Colonic mucosa (tissue), 4 donors: ENCODE measurements around the gene IQGAP2. TPM values are rescaled to one million over a fixed set of nuclear protein-coding genes. Genes with fewer than 3 reads are reported as not detected.

Experiments used
- DNase-seq: peaks from one replicate; pipeline ENCODE4 v3.0.0-alpha.2; 2020
- H3K27ac ChIP-seq: fragments of 200-600 bp; one replicate; pipeline ENCODE4 v1.8.0; 2021
- H3K27me3 ChIP-seq: fragments of 200-600 bp; one replicate; pipeline ENCODE4 v1.8.0; 2021
- H3K36me3 ChIP-seq: fragments of 200-600 bp; one replicate; pipeline ENCODE4 v1.8.0; 2021
- H3K4me1 ChIP-seq: fragments of 200-600 bp; one replicate; pipeline ENCODE4 v1.8.0; 2021; ENCODE audit warnings: mild to moderate bottlenecking
- H3K4me3 ChIP-seq: fragments of 200-600 bp; one replicate; pipeline ENCODE4 v1.8.0; 2021
- H3K9ac ChIP-seq, 2 donors: one replicate each; pipeline ENCODE4 v1.7.0; 2013; ENCODE audit warnings: control low read depth in 2 of 2, low read depth in 2 of 2, low read length in 2 of 2
- H3K9me3 ChIP-seq: fragments of 200-600 bp; one replicate; pipeline ENCODE4 v1.8.0; 2021
- intact Hi-C: fragments of 100-400 bp; cut with DNase I; formaldehyde crosslinking; loops from one replicate; pipeline ENCODE4 v1.14.1; 2022
- total RNA-seq, 2 donors: library from RNA; stranded (reverse); fragmentation: NEBNext Ultra II Directional in 1 of 2; extraction: Animal tissue kit (Norgen Biotek cat#: 25700) in 1 of 2; gene quantifications; one replicate each; pipeline ENCODE4 v1.2.1, GENCODE V29; 2021
- TF ChIP-seq, protein P1 (sequence below): fragments of 200-600 bp; IDR thresholded peaks from one replicate; pipeline ENCODE4 v1.8.0; 2022; ENCODE audit warnings: antibody characterized with exemption, mild to moderate bottlenecking
- donor health status: healthy.
- donor health status: DM: no; HTN: no; CAD: no.
- donor health status: DM: no; HTN: no; CAD: no.

IQGAP2 gene
- total RNA-seq, 2 donors from 2014 or later, result 62.2 to 75.6 TPM

DNA sequence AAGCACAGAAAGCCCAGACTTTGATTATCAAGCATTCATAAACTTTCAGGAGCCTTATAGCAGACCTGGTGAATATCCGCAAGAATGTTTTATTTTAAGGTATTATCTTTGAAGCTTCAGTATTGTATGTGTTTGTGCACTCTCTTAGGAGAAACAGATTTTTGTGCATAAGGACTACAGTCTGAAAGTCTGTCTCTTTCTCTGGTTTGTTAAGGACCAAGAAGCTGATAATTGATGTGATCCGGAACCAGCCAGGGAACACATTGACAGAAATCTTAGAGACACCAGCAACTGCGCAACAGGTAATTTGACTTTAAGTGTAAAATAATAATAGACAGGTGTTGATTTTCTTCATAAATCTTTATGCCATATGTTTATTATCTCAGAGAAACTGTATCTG lies 290.1 kb downstream of the IQGAP2 start:
- TF ChIP-seq, protein P1, sequence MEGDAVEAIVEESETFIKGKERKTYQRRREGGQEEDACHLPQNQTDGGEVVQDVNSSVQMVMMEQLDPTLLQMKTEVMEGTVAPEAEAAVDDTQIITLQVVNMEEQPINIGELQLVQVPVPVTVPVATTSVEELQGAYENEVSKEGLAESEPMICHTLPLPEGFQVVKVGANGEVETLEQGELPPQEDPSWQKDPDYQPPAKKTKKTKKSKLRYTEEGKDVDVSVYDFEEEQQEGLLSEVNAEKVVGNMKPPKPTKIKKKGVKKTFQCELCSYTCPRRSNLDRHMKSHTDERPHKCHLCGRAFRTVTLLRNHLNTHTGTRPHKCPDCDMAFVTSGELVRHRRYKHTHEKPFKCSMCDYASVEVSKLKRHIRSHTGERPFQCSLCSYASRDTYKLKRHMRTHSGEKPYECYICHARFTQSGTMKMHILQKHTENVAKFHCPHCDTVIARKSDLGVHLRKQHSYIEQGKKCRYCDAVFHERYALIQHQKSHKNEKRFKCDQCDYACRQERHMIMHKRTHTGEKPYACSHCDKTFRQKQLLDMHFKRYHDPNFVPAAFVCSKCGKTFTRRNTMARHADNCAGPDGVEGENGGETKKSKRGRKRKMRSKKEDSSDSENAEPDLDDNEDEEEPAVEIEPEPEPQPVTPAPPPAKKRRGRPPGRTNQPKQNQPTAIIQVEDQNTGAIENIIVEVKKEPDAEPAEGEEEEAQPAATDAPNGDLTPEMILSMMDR, result no peak
- no peaks in the 10 kb centered on the region for H3K9me3 ChIP-seq
- H3K4me1 ChIP-seq, result peaks cover 10% of the 10 kb centered on the region
- H3K27me3 ChIP-seq, result no peaks in the 10 kb centered on the region
- intact Hi-C loops, result no loop called here
- H3K9ac ChIP-seq, result no peak overlapping the region
- DNase-seq, result no peak
- H3K27ac ChIP-seq, result no peak overlapping the region
- no peaks in the 10 kb centered on the region for H3K36me3 ChIP-seq
- no peak overlapping the region for H3K4me3 ChIP-seq

- TF ChIP-seq, protein P1, result no peak
- H3K27ac ChIP-seq, result no peak overlapping the region
- no peaks in the 10 kb centered on the region for H3K36me3 ChIP-seq
- H3K4me3 ChIP-seq, result no peak overlapping the region
- no peaks in the 10 kb centered on the region for H3K27me3 ChIP-seq
- H3K4me1 ChIP-seq, result peaks cover 10% of the 10 kb centered on the region
- DNase-seq, result no peak
- H3K9me3 ChIP-seq, result no peaks in the 10 kb centered on the region
- intact Hi-C loops, result no loop called here
- no peak overlapping the region for H3K9ac ChIP-seq
These were observed 291.2 kb downstream of the IQGAP2 start for GRCh38 chr5:76694317-76694716.

DNA sequence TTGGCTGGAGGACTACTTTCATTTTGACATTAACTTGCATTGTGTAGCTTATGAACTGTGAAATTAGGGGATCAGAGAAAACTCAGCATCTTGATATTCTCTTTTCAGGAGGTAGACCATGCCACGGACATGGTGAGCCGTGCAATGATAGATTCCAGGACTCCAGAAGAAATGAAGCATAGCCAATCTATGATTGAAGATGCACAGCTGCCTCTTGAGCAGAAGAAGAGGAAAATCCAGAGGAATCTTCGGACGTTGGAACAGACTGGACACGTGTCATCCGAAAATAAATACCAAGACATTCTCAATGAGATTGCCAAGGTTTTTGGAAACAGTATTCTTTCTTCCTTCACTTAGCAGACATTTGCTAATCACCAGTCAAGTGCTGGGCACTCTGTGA lies 292.3 kb downstream of the IQGAP2 start:
- TF ChIP-seq, protein P1, result no peak
- H3K27me3 ChIP-seq, result no peaks in the 10 kb centered on the region
- no peak overlapping the region for H3K27ac ChIP-seq
- peaks cover 10% of the 10 kb centered on the region for H3K4me1 ChIP-seq
- H3K36me3 ChIP-seq, result no peaks in the 10 kb centered on the region
- DNase-seq, result no peak
- H3K4me3 ChIP-seq, result no peak overlapping the region
- no peaks in the 10 kb centered on the region for H3K9me3 ChIP-seq
- intact Hi-C loops, result no loop called here
- no peak overlapping the region for H3K9ac ChIP-seq

DNA sequence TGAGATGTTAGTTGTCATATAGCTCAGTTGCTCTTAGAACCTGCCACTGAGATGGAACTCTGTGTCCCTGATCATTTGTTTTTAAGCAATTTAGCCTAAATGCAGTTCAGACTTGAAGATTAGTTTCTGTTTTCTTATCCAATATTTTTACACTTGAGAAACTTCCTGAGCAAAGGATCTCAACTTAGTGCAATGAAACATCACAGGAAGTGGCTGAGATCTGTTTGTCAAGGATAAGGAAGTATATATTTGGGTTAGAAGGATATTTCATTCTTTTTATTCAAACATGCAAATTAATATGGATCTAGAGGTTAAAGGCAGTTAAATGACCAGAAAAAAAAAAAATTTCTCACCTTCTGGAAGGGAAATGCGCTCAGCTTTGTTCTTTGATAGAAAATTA lies 293.2 kb downstream of the IQGAP2 start:
- intact Hi-C loops, result no loop called here

DNA sequence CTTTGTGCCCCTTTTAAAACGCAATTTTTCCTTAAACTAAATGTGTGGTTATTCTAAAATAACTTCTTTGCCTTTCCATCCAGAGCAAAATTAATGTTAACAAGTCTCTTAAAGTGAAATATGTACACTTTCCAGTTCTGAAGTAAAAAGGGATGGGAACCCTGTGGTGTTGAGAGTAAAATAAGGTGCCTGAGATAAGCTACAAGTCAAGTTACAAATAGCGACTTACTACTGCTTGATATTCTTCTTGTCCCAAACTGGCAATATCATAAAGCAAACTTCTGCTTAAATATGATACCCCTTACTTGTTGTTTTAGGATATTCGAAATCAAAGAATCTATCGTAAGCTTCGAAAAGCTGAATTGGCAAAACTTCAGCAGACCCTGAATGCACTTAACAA lies 294.6 kb downstream of the IQGAP2 start:
- DNase-seq, result no peak
- Histone ChIP-seq H3K27ac (no peak overlapping the region), H3K4me3 (no peak overlapping the region), H3K27me3 (no peaks in the 10 kb centered on the region), H3K36me3 (no peaks in the 10 kb centered on the region), H3K9me3 (no peaks in the 10 kb centered on the region), H3K4me1 (no peaks in the 10 kb centered on the region), H3K9ac (no peak overlapping the region)
- TF ChIP-seq, protein P1, result no peak
- intact Hi-C loops, result no loop called here

More for the DNA sequence above, 293.2 kb downstream of the IQGAP2 start:
- Histone ChIP-seq H3K36me3 (no peaks in the 10 kb centered on the region), H3K27me3 (no peaks in the 10 kb centered on the region), H3K4me1 (peaks cover 5% of the 10 kb centered on the region), H3K27ac (no peak overlapping the region), H3K9me3 (no peaks in the 10 kb centered on the region), H3K9ac (no peak overlapping the region), H3K4me3 (no peak overlapping the region)
- TF ChIP-seq, protein P1, result no peak
- no peak for DNase-seq

DNA sequence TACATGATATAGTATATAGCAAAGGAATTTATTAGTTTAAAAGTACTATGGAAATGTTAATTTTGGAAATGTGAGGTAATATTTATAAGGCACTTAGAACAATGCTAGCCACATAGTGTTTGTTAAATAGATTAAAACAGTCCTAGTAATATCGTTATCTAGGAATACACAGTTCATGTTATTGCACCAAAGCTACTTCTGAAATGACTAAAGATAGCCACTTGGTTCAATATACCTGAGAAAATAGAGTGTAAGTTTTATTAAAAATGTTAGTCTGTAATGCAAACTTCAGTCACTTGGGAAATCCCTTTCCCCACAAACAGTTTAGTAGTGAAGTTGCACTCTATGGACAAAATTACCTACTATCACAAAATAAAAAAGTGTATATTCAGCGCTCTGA lies 297.5 kb downstream of the IQGAP2 start:
- Histone ChIP-seq H3K4me3 (no peak overlapping the region), H3K36me3 (no peaks in the 10 kb centered on the region), H3K4me1 (no peaks in the 10 kb centered on the region), H3K27me3 (no peaks in the 10 kb centered on the region), H3K9me3 (no peaks in the 10 kb centered on the region), H3K9ac (no peak overlapping the region), H3K27ac (no peak overlapping the region)
- TF ChIP-seq, protein P1, result no peak
- DNase-seq, result no peak
- intact Hi-C loops, result no loop called here
